HG03175 (cell line): ENCODE measurements around the gene KIAA2012.
"Not testable (repeated sequence)": the region's sequence is repeated elsewhere in the genome, so short reads cannot be mapped to it uniquely, and the experiment has no call there.

Experiments used
- ATAC-seq: cut with Tn5 transposase; IDR thresholded peaks from one replicate; pipeline ENCODE4 v1.9.1; 2021; ENCODE audit warnings: mild to moderate bottlenecking, moderate library complexity; ENCODE audit not compliant: unreplicated experiment

Gene KIAA2012

DNA sequence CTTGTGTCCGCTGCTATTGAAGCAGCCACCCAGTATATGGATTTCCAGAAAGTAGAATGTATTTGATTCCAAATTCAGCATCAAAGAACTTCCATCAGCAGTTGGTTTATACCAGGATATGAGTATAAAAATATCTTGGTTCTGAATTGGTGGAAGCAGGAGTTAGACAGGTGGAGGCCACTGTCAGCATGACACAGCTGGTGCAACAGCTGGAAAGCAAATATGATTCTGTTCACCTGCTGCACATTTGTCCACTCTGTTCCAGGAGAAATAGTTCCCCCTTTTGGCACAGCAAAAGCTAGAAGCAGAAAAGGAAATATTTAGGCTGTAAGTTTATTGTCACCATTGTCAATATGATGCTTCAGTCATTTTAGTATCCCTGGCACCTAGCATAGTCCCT lies 41.2 kb downstream of the KIAA2012 start:
- ATAC-seq: no peak

GRCh38 chr2:202114795-202115194 lies 41.7 kb downstream of the KIAA2012 start:
- no peak for ATAC-seq

DNA sequence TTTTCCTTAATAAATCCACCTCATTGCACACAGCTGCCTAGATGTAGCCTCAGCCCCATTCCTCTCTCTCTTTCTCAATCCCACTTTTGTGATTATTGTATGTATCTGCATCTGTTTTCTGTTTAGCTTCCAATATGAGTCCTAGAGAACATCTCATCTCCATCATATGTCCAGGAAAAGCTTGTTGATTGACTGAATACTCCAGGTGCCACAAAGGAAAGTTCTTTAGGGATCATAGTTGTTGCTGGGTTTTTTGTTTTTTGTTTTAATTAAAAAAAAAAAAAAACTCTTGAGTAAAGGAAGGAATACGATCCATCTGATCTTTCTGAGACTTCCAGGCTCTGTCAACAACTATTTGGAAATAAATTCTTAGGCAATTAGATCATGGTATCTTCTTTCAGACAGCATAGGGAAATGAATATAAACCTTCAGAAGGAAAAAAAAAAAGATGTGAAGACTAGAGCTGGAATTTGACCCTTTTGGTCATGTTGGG lies 42.5 kb downstream of the KIAA2012 start:
- no peak for ATAC-seq

- ATAC-seq: no peak
Observed at GRCh38 chr2:202116691-202117090, 43.6 kb downstream of the KIAA2012 start.

GRCh38 chr2:202118168-202118567 lies 45.1 kb downstream of the KIAA2012 start:
- ATAC-seq: no peak

GRCh38 chr2:202120828-202121227 lies 47.8 kb downstream of the KIAA2012 start:
- ATAC-seq: no peak

GRCh38 chr2:202121532-202122162 lies 48.6 kb downstream of the KIAA2012 start:
- no peak for ATAC-seq

- no peak for ATAC-seq
Observed at GRCh38 chr2:202122163-202122540, 49.1 kb downstream of the KIAA2012 start.

DNA sequence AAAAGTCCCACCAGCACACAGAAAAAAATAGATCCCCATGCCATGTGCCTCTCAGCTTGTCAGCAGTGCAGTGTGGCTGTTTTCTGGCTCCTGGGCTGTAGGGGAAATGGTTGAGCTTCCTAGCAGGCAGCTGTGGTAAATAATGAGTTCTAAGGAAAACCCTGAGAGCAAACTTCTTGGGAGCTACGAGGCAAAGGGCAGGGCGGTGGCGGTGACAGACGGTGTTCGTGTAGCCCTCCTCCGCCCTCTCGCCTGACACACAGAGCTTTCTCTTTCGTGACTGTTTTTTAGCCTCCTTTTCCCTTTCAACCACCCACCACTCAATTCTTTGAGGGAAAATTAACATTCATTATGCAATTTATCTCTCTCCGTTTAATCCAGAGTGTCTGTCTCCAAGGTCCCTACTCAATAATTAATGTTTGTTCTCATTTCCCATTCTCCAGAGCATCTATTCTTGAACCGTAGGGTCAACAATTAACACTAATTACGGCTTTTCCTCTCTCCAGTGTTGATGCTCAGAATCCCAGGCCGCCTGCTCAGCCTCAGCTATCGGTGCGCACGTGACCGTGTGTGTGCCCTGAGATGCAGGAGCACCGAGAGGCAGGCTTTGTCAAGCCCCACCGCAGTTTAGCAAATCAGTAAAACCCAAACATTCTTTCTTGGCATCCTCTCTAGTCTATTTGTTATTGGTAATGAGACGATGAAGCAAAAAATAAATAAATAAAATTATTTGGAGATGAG lies 50.1 kb downstream of the KIAA2012 start:
- no peak for ATAC-seq

GRCh38 chr2:202124286-202124685 lies 51.2 kb downstream of the KIAA2012 start:
- no peak for ATAC-seq

- ATAC-seq: no peak
Observed at GRCh38 chr2:202127687-202128331, 54.8 kb downstream of the KIAA2012 start.

GRCh38 chr2:202129841-202130240 lies 56.8 kb downstream of the KIAA2012 start:
- no peak for ATAC-seq

GRCh38 chr2:202133200-202133908 lies 60.3 kb downstream of the KIAA2012 start:
- ATAC-seq: no peak

DNA sequence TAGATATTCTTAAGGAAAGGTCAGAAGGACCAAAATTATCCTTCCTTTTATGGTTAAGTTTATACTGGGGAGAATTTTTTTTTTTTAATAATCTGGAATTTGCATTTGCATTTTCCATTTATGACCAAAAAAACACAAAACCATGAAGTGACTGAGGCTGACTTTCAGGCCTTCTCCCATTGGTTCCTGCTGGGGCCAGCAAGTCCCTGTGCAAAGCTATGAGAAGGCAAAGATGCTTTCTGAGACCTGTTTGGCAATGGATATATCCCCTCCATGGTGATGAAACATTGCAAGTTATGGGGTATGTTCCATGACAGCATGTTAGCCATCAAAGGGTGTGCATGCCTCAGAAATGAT lies 60.8 kb downstream of the KIAA2012 start:
- ATAC-seq: no peak

GRCh38 chr2:202135091-202135874 lies 62.2 kb downstream of the KIAA2012 start:
- ATAC-seq: no peak

- ATAC-seq: not testable (repeated sequence)
Observed at GRCh38 chr2:202136039-202136438, 63.0 kb downstream of the KIAA2012 start.

- ATAC-seq: no peak
Observed at GRCh38 chr2:202136526-202136925, 63.5 kb downstream of the KIAA2012 start.

- ATAC-seq: no peak
Observed at GRCh38 chr2:202140522-202141252, 67.6 kb downstream of the KIAA2012 start.

GRCh38 chr2:202141329-202141947 lies 68.4 kb downstream of the KIAA2012 start:
- no peak for ATAC-seq
